Measurements from ENCODE around the gene WDR26.
"Not testable (repeated sequence)": the region's sequence is repeated elsewhere in the genome, so short reads cannot be mapped to it uniquely, and the experiment has no call there.

The WDR26 gene

DNA sequence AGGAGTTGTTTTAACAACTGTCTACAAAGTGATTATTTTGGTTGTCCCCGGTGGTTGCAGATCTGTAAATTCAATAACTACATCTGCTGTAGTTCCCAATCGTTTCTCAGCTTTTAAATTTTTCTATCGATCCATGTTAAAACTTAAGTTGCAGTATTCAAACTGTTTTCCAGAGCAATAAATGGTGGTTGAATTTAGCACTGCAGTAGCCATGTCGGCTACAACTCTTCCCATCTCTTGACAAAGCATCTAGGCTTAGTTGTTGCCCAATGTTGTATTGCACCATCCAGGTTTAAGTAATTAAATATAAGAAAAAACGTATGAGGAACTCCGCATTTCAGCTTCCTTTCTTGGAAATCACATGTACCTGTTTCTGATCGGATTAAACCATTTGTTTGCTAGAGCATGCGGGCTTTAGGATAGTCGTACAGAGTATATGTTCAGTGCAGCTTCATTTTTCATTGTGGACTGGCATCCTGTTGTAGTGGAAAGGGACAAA, 76.9 kb downstream of the WDR26 start:
- H3K4me3 ChIP-seq = peak overlapping the region; percentile 86 to 99 (median 93)
- H3K27ac ChIP-seq = peak overlapping the region in 20 of 21 experiments; percentile 75 to 98 (median 94)

DNA sequence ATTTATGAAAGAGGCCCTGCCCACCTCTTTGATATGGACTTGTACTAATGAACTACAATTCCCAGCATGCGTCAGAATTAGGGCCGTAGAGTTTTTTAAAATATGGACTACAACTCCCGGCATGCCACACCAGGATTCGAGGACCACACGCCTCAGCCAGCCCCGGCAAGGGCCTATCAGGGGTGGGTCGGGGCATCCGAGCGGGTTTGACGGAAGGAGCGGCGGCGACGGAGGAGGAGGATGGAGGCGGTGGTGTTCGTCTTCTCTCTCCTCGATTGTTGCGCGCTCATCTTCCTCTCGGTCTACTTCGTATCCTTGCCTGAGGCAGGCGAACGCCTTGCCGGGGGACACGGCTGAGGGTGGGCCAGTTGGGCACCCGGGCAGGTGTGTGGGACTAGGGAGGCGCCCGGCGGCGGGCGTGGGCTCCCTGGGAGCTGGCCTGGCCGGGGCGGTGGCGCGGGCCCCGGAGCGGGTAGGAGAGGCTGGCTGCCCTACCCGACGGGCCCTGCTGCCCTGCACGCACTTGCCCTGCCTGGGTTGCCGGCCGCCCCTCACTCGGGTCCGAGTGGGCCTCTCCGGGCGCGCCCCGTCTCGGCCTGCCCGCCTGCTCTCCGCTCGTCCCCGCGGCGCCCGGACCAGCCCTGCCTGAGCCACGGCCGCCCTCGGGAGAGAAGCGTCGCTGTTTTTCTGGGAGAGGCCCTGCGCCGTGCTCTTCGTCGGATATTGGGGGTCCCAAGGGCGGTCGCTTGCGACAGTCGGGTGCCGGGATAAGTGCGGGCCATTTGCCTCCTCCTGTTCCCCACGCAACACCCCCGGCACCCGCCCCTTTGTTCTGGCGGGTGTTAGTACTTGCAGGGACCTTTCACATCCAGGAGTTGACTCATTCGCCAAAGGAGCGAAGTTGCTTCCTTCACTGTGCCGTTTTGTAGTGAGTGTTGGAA, 77.6 kb downstream of the WDR26 start, which contains the start of gene CNIH4:
Gene CNIH4 (plus strand): TSS at position 195 of the 941 bp plus-strand sequence. CDS start 46 bp downstream, at position 241.
- peak within 1 kb of the TSS; percentile 58 to 98 (median 93) for H3K27ac ChIP-seq
- H3K4me3 ChIP-seq = peak within 1 kb of the TSS; percentile 86 to 99 (median 93)

DNA sequence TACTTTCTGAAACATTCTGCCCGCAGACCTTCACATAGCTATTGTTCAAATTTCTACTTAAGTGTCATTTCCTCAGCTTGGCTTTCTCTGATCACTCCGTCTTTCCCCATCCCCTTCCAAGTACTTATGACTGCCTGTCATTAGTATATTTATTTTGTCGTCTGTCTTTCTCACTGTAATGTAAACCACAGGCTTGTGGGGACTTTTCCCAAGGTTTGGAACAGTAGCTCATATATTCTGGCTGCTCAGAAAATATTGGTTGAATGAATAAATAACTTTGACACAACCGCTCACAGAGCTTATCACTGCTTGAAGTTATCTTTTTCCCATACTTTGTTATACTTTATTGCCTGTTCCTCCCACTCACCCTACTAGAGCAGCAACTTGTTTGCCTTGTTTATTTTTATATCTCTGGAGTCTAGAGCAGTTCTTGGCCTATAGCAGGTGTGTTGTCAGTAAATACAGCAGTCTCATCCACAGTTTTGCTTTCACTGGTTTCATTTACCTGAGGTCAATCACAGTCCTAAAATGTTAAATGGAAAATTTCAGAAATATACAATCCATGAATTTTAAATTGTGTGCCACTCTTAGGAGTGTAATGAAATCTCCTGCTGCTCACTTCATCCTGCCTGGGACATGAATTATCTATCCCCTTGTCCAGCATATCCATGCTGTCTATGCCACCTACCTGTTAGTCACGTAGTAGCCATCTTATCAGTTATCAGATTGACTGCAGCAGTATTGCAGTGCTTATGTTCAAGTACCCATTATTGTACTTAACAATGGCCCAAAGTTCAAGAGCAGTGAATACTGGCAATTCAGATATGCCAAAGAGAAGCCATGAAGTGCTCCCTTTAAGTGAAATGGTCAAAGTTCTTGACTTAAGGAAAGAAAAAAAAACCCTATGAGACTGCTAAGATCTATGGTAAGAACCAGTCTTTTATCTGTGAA, 80.3 kb downstream of the WDR26 start:
- H3K27ac ChIP-seq = no peak overlapping the region
- H3K4me3 ChIP-seq = no peak overlapping the region

DNA sequence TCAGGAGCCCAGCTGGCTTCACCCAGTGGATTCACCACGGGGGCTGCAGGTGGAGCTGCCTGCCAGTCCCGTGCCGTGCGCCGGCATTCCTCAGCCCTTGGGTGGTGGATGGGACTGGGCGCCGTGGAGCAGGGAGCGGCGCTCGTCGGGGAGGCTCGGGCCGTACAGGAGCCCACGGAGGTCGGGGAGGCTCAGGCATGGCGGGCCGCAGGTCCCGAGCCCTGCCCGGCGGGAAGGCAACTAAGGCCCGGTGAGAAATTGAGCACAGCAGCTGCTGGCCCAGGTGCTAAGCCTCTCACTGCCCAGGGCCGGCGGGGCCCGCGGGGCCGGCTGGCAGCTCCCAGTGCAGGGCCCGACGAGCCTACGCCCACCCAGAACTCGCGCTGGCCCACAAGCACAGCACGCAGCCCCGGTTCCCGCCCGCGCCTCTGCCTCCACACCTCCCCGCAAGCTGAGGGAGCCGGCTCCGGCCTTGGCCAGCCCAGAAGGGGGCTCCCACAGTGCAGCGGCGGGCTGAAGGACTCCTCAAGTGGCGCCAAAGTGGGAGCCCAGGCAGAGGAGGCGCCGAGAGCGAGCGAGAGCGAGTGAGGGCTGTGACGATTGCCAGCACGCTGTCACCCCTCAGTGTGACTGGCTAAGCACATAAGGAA, 82.0 kb downstream of the WDR26 start:
- H3K27ac ChIP-seq, H3K4me3 ChIP-seq: not testable (repeated sequence)

DNA sequence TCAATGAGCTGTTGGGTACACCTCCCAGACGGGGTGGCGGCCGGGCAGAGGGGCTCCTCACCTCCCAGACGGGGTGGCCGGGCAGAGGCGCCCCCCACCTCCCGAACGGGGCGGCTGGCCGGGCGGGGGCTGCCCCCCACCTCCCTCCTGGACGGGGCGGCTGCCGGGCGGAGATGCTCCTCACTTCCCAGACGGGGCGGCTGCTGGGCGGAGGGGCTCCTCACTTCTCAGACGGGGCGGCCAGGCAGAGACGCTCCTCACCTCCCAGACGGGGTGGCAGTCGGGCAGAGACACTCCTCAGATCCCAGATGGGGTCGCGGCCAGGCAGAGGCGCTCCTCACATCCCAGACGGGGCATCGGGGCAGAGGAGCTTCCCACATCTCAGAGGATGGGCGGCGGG, 84.9 kb downstream of the WDR26 start:
- not testable (repeated sequence) for H3K27ac ChIP-seq, H3K4me3 ChIP-seq

DNA sequence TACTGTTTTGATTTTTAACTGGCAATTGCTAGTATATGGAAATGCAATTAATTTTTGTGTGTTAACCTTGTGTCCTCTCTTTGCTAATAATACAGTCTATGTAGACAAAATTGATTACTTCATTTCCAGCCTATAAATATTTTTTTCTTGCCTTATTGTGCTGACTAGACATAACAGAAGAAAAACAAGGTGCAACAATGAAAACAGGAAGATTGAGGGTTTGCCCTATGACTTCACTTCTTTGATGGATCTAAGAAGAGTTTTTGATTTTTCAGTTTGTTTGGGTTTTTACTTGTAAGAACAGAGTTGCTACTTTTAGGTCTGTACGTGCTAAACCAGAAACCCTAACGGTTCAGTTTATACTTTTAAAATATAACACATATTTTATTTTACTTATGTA, 86.5 kb downstream of the WDR26 start:
- Histone ChIP-seq H3K4me3 (no peak overlapping the region), H3K27ac (no peak overlapping the region)

DNA sequence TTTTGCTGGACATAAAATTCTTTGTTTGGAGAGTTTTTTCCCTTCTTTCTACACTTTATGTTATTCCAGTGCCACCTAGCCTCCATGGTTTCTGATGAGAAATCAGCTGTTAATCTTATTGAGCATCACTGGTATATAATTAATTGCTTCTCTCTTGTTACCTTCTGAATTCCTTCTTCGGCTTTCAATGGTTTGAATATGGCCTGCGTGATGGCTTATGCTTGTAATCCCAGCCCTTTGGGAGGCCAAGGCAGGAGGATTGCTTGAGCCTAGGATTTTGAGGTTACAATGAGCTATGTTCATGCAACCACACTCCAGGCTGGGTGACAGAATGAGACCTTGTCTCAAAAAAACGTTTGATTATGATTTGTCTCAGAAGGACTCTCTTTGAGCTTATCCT, 90.9 kb downstream of the WDR26 start:
- H3K27ac ChIP-seq = no peak overlapping the region
- H3K4me3 ChIP-seq = no peak overlapping the region

DNA sequence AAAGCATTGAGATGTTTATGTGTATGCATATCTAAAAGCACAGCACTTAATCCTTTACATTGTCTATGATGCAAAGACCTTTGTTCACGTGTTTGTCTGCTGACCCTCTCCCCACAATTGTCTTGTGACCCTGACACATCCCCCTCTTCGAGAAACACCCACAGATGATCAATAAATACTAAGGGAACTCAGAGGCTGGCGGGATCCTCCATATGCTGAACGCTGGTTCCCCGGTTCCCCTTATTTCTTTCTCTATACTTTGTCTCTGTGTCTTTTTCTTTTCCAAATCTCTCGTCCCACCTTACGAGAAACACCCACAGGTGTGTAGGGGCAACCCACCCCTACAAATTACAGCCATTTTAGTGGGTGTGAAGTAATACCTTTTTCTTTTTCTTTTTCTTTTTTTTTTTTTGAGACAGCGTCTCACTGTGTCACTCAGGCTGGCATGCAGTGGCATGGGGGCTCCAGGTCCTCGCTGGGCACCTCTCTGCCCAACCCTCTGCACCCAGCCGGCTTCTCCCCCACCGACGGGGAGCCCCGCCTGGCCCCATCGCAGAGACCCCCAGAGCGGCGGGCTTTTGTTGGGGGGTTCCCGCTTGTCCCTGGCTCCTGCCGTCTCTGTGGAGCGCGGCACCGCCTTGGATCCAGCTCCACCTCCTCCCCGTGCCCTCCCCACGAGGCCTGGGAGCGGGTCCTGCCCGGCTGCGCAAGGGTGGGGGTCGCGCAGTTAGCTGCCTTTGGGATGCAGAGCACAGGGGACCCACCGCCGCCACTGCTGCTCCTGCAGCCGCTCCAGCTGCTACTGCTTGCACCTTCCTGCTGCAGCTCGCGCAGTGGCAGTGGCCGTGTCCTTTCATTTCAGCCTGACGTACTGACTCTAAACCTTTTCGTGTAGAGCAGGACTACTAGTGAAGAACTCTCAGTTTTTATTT, 93.9 kb downstream of the WDR26 start:
- Histone ChIP-seq H3K27ac (peak overlapping the region in 2 of 21 experiments; percentile 18 to 65), H3K4me3 (peak overlapping the region; percentile 28 to 52 (median 37))

DNA sequence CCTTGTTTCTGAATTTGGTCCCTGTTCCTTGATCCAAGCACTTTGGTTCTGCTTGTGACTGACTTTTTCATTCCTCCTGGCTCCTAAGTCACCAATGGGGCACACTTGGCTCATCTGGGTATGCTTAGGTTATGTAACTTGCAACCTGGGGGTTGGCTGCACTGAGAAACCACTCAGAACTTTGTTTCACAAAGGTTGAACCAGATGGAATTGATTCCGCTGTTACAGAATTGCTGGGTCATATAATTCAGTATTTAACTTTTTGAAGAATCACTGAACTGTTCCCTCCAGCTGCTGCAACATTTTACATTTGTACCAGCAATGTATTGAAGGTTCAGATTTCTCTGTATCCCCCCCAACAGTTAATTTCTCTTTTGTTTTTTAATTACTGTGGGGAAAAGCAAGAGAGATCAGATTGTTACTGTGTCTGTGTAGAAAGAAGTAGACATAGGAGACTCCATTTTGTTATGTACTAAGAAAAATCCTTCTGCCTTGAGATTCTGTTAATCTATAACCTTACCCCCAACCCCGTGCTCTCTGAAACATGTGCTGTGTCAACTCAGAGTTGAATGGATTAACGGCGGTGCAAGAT, 95.1 kb downstream of the WDR26 start:
- H3K4me3 ChIP-seq = no peak overlapping the region
- no peak overlapping the region for H3K27ac ChIP-seq

DNA sequence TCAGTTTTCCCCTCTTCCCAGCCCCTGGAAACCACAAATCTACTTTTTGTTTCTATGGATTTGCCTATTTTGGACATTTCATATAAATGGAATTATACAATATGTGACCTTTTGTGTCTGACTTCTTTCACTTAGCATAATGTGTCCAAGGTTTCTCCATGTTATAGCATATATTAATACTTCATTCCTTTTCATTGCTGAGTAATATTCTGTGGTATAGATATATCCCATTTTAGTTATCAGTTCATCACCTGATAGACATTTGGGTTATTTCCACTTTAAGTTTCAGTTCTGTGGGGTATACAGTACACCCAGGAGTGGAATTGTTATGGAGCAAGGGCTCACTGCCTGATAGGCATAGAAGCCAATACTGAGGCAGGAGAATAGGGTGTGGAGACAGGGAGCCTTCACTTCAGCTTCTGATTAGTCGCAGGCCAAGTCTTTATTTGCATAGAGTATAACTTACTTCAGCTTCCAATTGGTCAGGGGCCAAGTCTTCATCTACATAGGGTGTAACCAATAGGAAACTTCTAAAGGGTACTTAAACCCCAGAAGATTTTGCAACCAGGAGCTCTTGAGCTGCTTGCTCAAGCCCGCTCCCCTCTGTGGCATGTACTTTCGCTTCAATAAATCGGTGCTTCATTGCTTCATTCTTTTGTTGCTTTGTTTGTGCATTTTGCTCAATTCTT, 96.3 kb downstream of the WDR26 start:
- Histone ChIP-seq H3K4me3 (no peak overlapping the region), H3K27ac (no peak overlapping the region)

Measured in skin epidermis (tissue), 12 donors.